OCI-LY3 (cell line): ENCODE results near the gene RAPGEF2.
A peak's percentile ranks its signal among the peaks of the same experiment; 100 is the strongest.

Experiments used
- H2AFZ ChIP-seq: fragments of 200-600, 300-600 bp; shearing (Covaris generic); 2 replicates; pipeline ENCODE4 v1.6.0; 2014; ENCODE audit warnings: antibody characterized with exemption, low read depth, low read length
- H3K27ac ChIP-seq: fragments of 200-600, 300-600 bp; sonication (generic); 2 replicates; pipeline ENCODE4 v1.5.1; 2014; ENCODE audit warnings: mild to moderate bottlenecking, low read length, moderate library complexity, mixed read lengths
- H3K27me3 ChIP-seq: fragments of 200-600, 300-600 bp; sonication (generic); 2 replicates; pipeline ENCODE4 v1.6.1; 2014; ENCODE audit warnings: low read depth, low read length, mixed read lengths
- H3K36me3 ChIP-seq: fragments of 200-600, 300-600 bp; sonication (generic); replicated peaks from 2 replicates; pipeline ENCODE3; 2014; ENCODE audit warnings: low read depth, low read length, mixed read lengths
- H3K4me1 ChIP-seq: fragments of 300-600, 200-600 bp; sonication (generic); 2 replicates; pipeline ENCODE4 v1.6.1; 2014; ENCODE audit warnings: low read length, mixed read lengths
- H3K4me2 ChIP-seq: fragments of 200-600, 300-600 bp; sonication (generic); 2 replicates; pipeline ENCODE4 v1.6.1; 2014; ENCODE audit warnings: low read length, mixed read lengths
- H3K4me3 ChIP-seq: fragments of 300-600, 200-600 bp; sonication (generic); 2 replicates; pipeline ENCODE4 v1.5.1; 2014; ENCODE audit warnings: antibody characterized with exemption, mild to moderate bottlenecking, low read length, moderate library complexity
- H3K79me2 ChIP-seq: fragments of 300-600, 200-600 bp; shearing (Covaris generic); 2 replicates; pipeline ENCODE4 v1.6.1; 2014; ENCODE audit warnings: mild to moderate bottlenecking, low read length, mixed read lengths
- H3K9ac ChIP-seq: fragments of 300-600, 200-600 bp; shearing (Covaris generic); 2 replicates; pipeline ENCODE4 v1.6.0; 2014; ENCODE audit warnings: mild to moderate bottlenecking, low read length, moderate library complexity
- H3K9me3 ChIP-seq: fragments of 200-600, 300-600 bp; shearing (Covaris generic); 2 replicates; pipeline ENCODE4 v1.6.1; 2014; ENCODE audit warnings: low read length, mixed read lengths; ENCODE audit not compliant: insufficient read depth
- H4K20me1 ChIP-seq: fragments of 200-600, 300-600 bp; sonication (generic); 2 replicates; pipeline ENCODE4 v1.6.1; 2016; ENCODE audit warnings: low read length, mixed read lengths; ENCODE audit not compliant: insufficient read depth
- CTCF ChIP-seq: fragments of 200-600, 300-600 bp; sonication (generic); IDR thresholded peaks from 2 replicates; pipeline ENCODE4 v1.5.1; 2014; ENCODE audit warnings: antibody characterized with exemption, low read length, low read depth
- EZH2phosphoT487 ChIP-seq: fragments of 200-600 bp; shearing (Covaris generic); IDR thresholded peaks from 2 replicates; pipeline ENCODE4 v1.6.1; 2018; ENCODE audit warnings: antibody characterized with exemption, mixed run types, low read depth

Gene RAPGEF2

GRCh38 chr4:159102622-159103383, at the start of gene RAPGEF2:
Gene RAPGEF2 (plus strand): TSS chr4:159103079. CDS start chr4:159104163, 1,084 bp downstream.
- Histone ChIP-seq H3K27ac (peak within 1 kb of the TSS; percentile 31), H3K36me3 (no peaks in the 10 kb centered on the region), H3K4me3 (peak within 1 kb of the TSS; percentile 93), H3K79me2 (0 out of 2 replicates have a peak, but pooled peaks cover 10% of the 10 kb centered on the region), H4K20me1 (peaks cover 32% of the 10 kb centered on the region), H2AFZ (peak within 1 kb of the TSS; percentile 86), H3K9me3 (no peaks in the 10 kb centered on the region), H3K4me2 (peak within 1 kb of the TSS; percentile 92), H3K4me1 (peaks cover 44% of the 10 kb centered on the region), H3K9ac (peak within 1 kb of the TSS; percentile 90), H3K27me3 (peaks cover 46% of the 10 kb centered on the region)
- TF ChIP-seq EZH2phosphoT487 (no peak), CTCF (no peak)

GRCh38 chr4:159055833-159056232, 47.0 kb upstream of the RAPGEF2 start:
- H3K27ac ChIP-seq: no peak overlapping the region
- peaks cover 63% of the 10 kb centered on the region for H3K27me3 ChIP-seq
- H3K4me2 ChIP-seq: peak overlapping the region; percentile 31
- H3K79me2 ChIP-seq: no peaks in the 10 kb centered on the region
- H3K4me1 ChIP-seq: peaks cover 25% of the 10 kb centered on the region
- TF ChIP-seq CTCF (no peak), EZH2phosphoT487 (no peak)
- H3K4me3 ChIP-seq: no peak overlapping the region
- H3K9me3 ChIP-seq: no peaks in the 10 kb centered on the region
- H3K9ac ChIP-seq: no peak overlapping the region
- no peaks in the 10 kb centered on the region for H3K36me3 ChIP-seq
- no peak overlapping the region for H2AFZ ChIP-seq
- H4K20me1 ChIP-seq: peaks cover 3% of the 10 kb centered on the region; the same call in 1 of the 2 replicates

- Histone ChIP-seq H3K36me3 (no peaks in the 10 kb centered on the region), H2AFZ (no peak overlapping the region), H3K4me3 (no peak overlapping the region), H3K4me2 (no peak overlapping the region), H4K20me1 (0 out of 2 replicates have a peak, but pooled peaks cover 3% of the 10 kb centered on the region), H3K27me3 (peaks cover 40% of the 10 kb centered on the region), H3K9ac (no peak overlapping the region), H3K4me1 (peaks cover 10% of the 10 kb centered on the region), H3K9me3 (no peaks in the 10 kb centered on the region), H3K27ac (no peak overlapping the region), H3K79me2 (no peaks in the 10 kb centered on the region)
- no peak for TF ChIP-seq CTCF
- no peak for TF ChIP-seq EZH2phosphoT487
Observed at GRCh38 chr4:159060161-159060560, 42.7 kb upstream of the RAPGEF2 start.

- H3K4me1 ChIP-seq: no peaks in the 10 kb centered on the region
- H4K20me1 ChIP-seq: no peaks in the 10 kb centered on the region
- no peak overlapping the region for H2AFZ ChIP-seq
- no peak overlapping the region for H3K27ac ChIP-seq
- no peaks in the 10 kb centered on the region for H3K36me3 ChIP-seq
- no peaks in the 10 kb centered on the region for H3K79me2 ChIP-seq
- H3K9ac ChIP-seq: no peak overlapping the region
- no peak overlapping the region for H3K4me2 ChIP-seq
- no peaks in the 10 kb centered on the region for H3K9me3 ChIP-seq
- peaks cover 32% of the 10 kb centered on the region for H3K27me3 ChIP-seq
- TF ChIP-seq CTCF (no peak), EZH2phosphoT487 (no peak)
- H3K4me3 ChIP-seq: no peak overlapping the region
Observed at GRCh38 chr4:159062381-159062780, 40.5 kb upstream of the RAPGEF2 start.
